ENCODE data around the gene ZEB2.

The ZEB2 gene

DNA sequence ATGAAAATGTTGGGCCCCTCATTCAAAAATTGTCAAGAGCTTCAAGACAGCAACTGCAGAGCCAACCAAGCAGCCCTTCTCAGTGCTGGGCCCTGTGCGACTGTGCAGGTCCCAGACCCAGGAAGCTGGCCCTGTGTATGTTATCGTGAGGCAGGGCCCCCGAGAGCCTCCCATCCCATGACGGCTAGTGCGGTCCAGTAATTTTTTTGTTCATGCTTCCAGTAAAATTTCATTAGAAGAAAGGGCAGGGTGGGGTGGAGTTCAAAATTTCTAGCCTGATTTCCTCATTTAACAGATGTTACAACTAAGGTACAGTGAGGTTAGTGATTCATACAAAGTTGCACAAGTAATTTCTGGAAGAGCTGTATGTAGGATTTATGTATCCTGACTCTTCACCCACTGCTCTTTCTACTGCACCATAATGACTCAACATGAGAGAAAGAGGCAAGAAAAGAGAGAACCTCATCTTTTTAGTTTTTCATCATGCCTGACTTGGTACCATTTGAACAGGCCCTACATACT, 105.5 kb downstream of the ZEB2 start:
- peak; percentile 36 for DNase-seq

DNA sequence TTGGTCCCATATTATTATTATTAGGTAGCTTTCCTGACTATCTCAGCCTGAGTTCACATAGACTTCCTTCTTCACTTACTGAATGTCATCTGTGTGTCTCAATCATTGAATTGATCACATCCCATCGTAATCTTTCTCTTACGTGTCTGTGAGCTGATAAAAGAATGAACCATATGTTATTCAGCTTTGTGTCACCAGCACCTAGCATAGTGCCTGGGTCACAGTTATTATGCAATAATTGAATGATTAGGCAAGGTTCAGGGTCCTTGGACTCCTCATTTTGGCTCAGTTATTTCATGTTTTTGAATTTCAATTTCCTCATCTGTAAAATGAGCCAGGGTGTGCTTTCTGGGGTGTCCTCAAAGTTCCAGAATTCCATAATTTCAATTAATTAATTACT, 107.2 kb downstream of the ZEB2 start:
- no peak for DNase-seq

DNA sequence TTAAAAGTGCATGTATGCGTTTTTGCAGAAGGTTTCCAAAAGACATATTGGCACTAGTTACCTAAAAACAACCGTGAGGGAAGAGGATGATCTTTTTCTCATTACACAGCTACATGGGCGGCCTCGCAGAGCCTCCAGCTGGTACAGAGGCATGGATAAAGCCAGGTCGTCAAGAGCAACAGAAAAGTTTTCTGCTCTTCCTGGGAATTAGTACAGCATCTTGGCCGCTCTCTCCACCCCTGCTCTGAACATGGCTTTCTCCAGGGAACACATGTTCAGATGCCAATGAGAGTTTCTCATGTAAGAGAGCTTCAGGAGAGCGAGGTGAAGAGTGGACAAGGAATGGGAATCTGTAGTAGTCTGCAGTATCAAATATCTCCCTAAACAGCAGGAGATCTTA, 108.4 kb downstream of the ZEB2 start:
- DNase-seq, result no peak

DNA sequence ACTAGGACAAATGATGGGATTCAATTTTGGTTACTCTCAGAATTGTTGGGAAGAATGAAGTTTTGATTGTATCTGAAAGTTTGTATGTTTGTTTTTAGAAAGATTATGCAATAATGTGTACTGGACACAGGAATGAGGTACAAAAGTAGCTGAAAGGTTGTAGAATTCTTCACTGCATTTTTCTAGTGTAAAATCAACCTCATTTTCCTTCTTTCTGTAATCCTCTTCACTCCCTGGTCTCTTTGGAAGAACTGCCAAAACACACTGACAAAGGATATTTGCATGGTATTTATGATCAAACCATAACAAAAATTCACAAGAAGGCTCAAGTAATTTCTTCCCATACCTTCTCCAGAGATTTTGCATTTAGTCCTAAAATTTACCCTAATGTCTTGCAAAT, 110.7 kb downstream of the ZEB2 start:
- DNase-seq, result no peak

DNA sequence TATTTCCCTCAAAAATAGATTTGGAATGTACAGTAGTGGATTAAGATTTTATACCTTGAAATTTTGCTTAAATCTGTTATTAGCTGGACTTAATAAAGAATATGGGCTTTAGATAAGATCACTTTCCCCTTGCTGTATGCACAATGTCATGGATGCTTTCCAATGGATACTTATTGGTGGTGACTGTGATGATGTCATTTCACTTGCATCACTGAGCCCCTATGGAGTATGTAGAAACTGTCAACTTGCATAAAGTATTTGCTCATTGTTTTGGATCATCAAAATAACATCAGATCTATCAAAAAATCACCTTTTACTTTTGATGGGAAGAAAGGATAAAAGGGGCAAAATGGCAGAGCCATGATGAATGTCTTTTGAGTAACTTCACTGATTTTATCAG, 112.7 kb downstream of the ZEB2 start:
- DNase-seq, result no peak

DNA sequence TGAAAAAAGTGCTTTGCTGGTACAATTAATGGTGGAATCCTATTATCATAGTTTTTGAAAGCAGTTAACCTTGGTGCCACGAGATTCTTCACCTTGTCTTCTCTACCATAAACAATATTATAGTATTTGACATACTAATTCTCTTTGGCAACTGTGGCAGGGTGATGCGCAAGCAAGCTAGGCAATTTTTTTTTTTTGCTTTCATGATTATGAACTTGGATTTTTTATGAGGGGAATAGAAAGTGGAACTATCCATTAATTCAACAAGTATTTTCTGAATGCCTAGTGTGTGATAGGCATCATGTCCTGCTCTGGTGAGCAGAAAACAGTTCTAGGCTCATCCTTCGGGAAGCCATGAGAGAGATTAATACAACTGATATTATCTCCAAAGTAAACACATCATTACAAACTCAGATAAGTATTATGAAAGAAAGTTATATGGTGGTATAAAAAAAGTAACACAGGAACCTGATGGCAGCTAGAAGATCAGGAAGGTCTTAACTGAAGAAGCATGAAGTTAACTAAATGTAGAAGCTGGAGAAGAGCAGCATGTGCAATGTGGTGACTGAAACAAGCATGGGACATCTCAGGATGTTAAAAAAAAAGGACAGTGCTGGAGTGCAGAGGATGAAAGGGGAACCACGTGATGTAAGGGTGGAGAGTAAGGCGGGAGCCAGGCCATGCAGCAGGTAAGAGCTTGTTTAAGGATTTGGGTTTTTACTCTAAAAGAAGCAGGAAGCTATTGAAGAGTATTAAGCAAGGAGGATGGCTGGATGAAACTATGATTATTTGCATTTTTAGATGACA, 113.7 kb downstream of the ZEB2 start:
- no peak for DNase-seq

DNA sequence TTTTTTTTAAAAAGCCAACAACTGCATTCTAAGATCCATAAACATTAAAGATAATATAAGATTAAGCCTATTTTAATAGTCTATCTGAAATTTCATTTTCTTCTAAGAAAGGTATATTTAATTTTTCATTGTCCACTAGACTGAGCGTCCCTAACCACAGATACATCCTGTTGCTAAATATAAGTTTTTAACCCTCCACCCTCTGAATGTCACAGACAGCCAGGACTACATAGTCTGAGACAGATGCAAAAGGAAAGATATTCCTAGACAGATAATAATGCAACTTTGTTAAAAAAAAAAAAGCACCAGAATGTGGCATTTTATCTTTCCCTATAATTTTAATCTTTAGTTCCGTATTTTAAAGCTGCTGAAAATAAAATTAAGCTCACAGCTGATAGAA, 114.6 kb downstream of the ZEB2 start:
- no peak for DNase-seq

DNA sequence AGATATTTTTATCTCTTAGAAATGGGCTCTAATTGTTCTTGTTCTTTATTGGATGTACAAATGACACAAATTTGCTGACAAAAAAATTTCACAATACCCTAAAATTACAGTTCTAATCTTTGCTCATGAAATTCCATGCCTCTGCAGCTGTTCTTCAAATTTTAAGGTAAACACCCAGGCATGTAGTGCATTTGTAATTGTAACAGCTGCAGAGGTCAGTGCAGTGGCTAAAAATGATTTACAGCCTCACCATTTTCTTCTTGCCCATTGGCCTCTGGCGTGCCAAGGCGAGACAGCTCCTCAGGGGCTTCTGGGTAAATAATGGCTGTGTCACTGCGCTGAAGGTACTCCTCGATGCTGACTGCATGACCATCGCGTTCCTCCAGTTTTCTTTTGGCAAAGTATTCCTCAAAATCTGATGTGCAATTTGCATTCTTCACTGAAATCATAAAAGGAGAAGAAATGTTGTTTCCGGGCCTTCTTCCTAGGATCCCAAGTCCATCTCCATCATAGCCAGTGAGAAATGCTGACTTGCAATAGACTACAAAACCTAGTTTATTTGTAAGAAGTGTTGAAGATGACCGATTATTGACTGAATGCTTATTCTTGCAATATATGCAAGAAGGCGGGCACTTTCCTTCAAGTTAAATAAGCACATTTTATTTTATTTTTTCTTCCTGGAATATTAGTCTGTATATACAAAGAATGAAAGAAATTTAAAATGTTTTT, 115.2 kb downstream of the ZEB2 start:
- no peak for DNase-seq

DNA sequence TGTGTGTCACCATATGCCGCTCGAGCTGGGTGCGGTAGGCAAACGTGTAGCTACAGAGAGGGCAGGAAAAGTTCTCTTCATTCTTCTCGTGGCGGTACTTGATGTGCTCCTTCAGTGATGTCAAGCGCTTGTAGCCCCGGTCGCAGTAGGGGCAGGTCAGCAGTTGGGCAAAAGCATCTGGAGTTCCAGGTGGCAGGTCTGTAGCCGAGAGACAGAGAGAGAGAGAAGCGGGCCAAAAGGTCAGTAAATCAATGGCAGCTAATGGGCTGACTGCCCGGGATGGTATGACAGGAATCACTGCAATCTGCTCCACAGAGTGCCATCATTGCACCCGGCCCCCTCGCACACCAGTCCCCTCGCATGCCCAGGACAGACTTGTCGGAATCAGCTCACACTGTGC, 116.0 kb downstream of the ZEB2 start:
- DNase-seq, result no peak

DNA sequence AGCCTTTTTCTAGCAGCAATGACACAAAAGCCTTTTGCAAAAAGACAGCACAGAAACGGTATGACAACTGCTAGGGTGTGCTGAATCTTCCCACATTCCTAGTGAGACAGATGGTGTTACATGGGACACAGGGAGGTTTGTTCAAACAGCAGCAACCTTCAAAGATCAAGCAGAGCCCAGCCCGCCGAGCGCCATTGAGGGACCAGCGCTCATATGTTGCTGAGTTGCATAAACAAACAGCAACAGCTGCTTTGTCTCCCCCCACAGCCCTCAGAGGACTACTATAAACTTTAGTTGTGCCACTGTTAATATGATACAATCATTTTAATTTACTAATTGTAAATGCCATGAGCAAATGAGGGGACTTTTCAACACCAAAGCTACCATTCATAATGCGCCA, 117.7 kb downstream of the ZEB2 start:
- no peak for DNase-seq

DNA sequence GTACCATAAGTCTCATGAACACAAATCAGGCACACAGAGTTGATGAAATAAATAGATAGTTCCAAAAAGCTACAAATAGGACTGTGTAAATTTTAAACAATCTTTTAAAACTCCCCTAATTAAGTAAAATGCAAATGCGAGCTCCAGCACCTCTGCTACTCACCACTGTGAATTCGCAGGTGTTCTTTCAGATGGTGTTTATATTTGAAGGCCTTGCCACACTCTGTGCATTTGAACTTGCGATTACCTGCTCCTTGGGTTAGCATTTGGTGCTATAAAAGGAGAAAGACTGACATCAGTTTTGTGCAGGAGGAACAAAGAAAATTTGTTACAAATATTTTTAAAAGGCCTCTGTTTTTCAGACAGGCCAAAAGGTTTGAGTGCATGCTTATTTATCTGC, 118.9 kb downstream of the ZEB2 start:
- DNase-seq, result no peak

DNA sequence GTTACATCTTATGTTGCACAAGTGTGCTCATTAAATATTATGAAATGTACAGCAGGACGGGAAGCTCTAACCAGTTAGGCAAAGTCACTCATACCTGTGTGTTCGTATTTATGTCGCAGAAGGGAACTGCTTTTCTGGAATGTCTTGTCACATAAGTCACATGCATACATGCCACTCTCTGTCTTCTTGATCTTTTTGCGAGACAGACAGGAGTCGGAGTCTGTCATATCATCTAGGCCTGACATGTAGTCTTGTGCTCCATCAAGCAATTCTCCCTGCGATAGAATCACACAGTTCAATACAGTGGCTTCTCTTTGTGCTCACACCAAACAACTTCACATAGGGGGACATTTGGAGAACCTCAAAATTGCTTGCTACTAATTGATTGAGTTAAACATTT, 123.6 kb downstream of the ZEB2 start:
- DNase-seq, result no peak

DNA sequence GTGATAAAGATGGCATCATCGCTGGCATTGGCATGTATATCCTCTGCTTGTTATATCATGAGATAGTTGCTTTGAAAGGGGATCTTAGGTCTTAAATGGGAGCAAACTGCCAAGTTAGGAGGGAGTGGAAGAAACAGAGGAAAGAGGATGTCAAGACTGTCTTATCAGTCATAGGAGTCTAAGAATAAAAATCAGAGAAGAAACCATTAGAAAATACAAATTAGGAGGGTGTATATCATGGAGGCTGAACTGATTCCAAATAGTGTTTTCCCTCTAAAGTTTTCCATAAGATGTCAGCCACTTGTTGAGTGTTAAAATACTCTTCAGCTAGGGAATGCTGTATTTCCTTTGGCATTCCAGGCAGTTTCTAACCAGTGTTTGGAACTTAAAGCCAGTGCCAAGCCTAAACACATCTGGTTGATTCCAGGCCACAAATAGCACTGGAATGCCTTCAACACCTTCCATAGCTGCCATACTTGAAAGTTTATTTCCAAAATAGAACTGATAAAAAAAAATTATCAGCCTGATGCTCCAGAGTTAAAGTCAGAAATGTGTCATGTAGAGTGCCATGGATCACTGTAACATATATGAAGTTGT, 129.4 kb downstream of the ZEB2 start:
- no peak for DNase-seq

DNA sequence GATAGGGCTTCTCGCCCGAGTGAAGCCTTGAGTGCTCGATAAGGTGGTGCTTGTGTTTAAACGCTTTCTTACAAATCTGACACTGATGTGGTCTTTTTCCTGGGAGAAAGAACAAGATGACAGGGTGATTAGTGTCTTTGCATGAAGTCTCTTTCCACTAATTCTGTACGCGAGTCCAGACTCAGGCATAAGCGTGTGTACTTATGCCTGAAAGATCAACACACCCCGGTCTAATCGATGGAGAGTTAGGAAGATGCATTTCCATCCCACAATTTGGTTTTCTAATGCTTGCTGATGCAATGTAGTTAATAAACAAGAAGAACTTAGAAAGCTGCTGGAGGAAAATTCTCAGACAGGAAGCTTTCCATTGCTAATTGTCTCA, 130.0 kb downstream of the ZEB2 start:
- no peak for DNase-seq

DNA sequence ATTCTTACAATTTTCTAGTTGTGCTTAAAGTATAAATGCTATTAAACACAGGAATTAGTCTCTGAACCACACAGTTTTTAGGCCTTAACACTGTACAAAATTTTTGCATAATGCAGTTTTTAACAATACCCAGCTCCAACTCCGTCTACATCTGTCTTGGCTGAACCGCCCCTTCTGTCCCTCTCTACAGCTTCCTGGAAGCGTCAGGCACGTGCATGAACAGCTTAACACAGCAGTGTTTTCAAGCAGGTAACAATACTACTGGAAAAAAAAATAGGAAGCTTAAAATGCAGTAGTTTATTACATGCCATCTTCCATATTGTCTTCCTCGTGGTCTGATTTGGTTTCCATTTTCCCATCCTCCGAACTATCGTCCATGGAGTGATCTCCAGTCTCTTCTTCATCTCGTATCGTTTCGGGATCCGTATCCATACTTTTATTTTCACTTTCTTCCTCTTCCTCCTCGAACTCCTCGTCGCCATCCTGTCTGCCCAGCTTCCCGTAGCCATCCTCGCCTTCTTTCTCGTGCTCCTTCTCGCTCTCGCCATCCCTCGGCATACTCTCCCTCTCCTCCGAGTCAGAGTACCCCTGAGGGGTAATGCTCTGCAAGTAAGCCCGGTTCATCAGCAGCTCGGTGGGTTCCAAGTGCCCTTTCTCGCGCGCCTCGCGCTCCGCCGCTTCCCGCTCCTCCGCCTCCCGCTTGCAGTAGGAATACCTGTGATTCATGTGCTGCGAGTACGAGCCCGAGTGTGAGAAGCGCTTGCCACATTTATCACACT, 130.6 kb downstream of the ZEB2 start:
- DNase-seq, result no peak

DNA sequence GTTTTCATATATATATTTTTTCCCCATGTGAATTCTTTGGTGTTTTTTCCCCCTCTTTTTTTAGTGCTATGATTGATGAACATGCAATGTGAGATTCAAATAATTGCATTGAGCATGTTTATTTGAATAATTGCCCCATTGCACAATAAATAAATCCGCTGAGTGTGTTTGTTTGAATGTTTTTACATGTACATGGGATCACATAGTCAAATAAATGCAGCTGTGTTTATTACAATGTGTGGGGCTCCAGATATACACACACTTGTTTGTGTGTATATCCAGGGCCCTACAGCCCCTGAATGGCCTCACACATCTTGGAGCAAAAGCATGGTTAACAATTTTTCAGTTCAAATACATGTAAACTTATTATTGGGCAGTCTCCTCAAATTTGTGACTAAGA, 134.5 kb downstream of the ZEB2 start:
- no peak for DNase-seq

DNA sequence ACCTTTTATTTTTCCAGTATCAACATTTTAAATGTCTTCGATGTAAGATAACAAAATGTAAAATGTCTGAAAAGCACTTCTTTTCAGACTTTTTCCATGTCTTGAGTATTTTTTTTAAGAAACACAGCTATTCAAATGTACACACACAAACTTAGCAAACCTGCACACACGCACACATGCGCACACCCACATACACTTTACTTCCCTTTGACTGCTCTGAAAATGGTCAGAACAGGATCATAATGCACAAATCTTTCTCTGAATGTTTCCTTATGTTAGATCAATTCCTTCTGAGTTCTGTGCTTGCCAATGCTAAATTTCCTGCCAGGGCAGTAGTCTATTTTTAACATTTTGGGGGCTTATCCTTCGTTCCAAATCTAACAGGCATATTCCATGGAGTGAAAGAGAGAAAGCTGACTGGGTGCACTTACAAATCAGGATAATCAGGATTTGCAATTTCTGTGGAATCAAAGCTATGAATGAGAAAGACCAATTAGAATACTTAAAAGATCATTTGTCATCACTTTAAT, 136.3 kb downstream of the ZEB2 start:
- DNase-seq, result no peak

DNA sequence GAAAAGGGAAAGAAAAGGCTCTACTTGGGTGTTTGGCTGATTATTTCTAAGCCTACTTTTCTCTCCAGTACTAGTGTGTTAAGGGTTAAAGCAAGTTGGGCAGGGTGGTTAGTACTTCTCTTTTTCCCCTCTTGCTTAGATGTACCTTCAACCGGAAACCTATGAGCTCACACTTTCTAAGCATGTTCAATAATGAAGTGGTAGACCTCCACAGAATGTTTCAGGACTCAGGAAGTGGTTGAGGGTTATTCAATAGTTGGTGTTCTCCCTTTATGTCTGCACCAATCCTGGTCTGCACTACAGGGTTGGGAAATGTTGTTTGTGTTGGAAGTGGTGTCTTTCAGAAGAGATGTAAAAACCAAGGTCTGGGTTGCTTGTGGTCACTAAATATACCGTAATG, 137.1 kb downstream of the ZEB2 start:
- no peak for DNase-seq

DNA sequence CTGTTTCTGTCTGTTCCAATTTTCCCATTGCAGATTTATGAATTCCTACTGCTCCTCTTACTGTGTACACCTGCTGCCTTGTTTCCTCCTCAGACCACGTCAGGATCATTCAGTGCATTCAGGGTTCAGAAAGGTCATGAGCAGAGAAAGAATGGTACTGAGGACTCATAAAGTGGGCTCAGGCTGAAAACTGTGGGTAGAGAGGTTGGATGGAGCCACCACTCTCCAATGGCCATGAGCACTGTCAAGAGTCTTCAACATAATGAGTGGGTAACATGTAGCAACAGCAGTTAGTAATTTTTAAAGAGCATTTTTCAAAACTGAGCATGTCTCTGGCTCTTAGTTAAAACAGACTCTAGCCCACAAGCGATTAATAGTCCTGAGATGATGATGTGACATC, 138.2 kb downstream of the ZEB2 start:
- no peak for DNase-seq

DNA sequence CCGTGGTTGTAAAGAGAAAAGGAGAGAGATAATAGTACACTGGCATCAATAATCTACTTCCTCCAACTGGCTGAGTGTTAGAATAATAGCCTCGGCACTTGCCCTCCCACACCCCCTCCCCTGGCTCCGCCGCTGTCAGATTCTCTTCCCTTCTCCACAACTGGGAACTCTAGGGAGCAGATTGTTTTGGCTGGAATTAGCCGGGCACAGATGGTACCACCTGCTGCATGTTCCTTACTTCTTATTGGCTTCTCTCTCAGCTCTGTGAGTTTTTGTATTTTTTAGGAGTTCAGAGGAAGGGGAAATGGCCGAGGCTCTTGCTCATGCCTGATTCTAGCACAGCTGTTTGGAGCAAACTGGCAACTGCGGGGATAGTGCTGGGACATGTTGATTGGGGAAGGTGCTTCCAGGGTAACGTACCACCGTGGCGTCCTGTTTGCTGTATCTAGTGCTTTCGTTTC, 140.0 kb downstream of the ZEB2 start:
- no peak for DNase-seq

DNA sequence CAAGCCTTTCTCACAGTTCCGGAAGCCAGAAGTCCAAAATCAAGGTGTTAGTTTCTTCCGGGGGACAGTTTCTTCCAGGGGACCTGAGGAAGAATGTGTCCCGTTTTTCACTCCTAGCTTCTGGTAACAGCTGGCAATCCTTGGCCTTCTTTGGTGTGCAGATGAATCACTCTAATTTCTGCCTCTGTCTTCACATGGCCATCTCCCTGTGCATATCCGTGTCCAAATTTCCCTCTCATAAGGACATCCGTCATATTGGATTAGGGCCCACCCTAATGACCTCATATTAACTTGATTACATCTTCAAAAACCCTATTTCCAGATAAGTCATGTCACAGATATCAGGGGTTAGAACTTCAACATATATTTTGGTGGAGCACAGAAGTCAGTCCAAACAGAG, 141.4 kb downstream of the ZEB2 start:
- no peak for DNase-seq

DNA sequence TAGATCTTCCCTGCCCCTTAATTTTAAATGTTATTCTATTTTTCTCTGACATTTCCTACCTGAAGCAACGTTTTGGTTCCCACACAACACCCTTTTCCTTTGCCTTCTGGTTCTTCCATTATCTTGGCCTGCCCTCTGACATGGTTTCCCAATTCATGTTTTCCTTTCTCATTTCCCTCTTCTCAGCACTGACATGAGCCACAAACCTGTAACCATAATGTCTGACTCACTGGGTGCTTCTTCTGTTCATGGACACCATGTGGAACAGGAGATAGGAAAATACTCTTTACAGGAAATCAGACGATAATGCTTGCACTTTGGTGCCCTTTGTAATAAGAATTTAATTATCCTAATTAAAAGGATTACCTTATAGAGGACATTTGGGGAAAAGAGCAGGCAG, 142.0 kb downstream of the ZEB2 start:
- no peak for DNase-seq

DNA sequence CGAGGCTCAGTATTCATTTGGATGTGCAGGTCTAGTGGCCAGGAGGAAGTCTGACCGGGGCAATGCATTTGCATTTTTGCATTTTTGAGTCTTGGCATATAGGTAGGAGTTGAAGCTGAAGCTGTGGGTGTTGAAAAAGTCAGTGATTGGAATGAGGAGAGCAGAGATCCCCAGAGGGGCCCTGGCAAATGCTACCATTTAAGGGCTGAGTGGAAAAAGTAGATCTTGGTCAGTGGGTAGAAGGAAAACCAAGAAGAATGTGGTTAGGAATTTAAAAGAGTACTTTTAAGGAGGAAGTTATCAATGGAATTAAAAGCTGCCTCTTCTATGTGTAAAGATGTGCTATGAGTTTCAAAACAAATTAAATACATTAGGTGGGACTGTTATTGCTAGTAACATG, 143.0 kb downstream of the ZEB2 start:
- DNase-seq, result no peak

All from amniotic stem cell (primary cell).